GM18951 (cell line): ENCODE measurements around the gene CLVS2.

Source experiments
- POLR2A ChIP-seq: IDR thresholded peaks from 4 replicates; pipeline ENCODE4 v1.6.1; 2011; ENCODE audit warnings: mild to moderate bottlenecking; ENCODE audit not compliant: insufficient read length, insufficient read depth; ENCODE audit errors: extremely low read depth
- in situ Hi-C: fragments of 300-500 bp; cut with MboI; formaldehyde crosslinking; loops from one replicate; pipeline ENCODE4 v1.12.0; 2022; ENCODE audit warnings: low sequenced_read_pairs, mixed read lengths, inconsistent platforms; ENCODE audit not compliant: unreplicated experiment

The CLVS2 gene, protein sequence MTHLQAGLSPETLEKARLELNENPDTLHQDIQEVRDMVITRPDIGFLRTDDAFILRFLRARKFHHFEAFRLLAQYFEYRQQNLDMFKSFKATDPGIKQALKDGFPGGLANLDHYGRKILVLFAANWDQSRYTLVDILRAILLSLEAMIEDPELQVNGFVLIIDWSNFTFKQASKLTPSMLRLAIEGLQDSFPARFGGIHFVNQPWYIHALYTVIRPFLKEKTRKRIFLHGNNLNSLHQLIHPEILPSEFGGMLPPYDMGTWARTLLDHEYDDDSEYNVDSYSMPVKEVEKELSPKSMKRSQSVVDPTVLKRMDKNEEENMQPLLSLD

DNA sequence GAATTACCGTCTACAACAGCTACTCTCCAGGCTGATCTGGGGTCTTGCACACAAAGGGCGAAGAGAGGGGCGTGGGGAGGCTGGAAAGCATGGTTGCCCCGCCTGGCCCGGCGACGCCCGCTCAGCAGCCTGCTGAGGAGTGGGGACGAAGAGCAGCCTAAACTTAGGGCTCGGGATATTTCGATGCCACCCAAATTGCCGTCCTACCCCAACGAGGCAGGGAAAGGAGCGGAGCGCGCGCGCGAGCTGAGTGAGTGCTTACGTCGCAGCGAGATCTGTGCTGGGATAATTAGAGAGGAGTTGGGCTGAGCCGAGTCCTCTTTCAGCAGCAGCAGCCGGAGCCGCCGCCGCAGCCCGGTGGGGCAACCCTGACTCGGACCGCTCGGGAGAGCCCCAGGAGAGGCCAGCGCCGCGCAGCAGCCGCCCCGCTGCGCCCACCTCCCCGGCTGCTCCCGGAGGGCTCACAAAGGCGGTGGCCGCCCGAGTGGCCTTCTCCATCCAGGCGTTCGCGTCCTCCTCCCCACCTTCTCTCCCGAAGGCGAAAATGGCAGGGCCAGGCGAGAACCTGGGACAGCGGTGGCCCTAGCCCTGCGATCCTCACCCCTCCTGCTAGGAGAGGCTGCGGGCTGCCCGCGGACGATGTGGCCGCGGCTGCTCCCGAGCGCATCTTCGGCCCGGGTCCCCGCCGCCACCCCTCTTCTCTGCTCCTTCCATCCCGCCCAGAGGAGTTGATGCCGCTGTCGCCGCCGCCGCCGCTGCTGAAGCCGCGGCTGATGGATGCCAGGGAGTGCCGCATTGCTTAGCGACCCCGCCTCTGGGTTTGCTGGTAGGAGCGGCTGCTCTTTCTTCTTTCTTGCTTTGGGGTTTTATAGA lies at the start of gene CLVS2:
Gene CLVS2 (plus strand): TSS at position 315 of the 873 bp plus-strand sequence. CDS start 1,543 bp downstream, outside the sequence.
- no peak for TF ChIP-seq POLR2A
- in situ Hi-C loops, result no loop called here

DNA sequence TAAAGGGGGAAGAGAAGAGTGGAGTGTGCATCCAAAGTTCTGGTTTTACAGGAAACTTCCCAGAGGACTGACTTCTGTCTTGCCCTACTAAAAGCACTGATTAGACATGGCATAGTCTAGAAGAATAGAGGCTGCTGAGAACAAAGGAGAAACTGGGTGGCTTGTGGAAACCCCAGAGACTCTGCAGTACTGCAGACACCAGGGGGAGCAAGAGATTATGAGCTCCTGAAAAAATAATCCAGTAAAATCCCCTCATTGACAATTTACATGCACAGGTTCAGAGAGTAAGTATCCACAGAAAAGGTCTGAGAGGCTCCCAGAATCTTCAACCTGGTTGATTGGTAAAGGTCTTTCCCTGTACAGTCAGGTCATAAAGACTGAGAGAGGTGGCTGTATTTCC lies 48.7 kb upstream of the CLVS2 start:
- in situ Hi-C loops, result no loop called here
- no peak for TF ChIP-seq POLR2A

DNA sequence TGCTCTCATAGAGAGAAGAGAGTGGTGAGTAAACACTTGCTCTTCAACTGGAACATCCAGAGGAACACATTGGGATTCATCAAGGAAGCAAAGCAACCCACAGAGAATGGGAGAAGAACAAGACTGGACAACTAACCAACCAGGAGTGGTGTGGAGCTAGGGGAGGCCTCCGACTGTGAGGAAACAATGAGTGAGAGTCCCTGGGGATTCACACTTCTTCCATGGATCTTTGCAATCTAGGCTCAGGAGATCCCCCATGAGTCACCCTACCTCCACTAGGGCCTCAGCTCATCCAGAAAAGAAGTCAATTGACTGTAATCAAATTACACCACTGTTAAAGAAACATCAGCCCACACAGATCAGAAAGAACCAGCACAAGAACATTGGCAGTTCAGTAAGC lies 42.3 kb upstream of the CLVS2 start:
- no peak for TF ChIP-seq POLR2A
- in situ Hi-C loops, result no loop called here

DNA sequence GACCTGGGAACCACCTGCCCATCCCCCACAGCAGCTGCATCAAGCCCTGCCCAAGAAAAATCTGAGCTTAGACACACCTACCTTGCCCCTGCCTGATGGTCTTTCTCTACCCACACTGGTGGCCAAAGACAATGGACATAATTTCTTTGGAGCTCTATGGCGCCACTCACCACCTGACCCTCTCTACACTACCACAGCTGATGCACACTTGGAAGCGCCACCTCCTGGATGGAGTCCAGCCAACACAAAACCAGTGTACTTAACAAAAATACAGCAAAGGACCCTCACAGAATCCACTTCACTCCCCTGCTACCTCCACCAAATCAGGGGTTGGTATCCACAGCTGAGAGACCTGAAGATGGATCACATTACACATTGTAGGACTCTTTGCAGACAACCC lies 39.7 kb upstream of the CLVS2 start:
- no peak for TF ChIP-seq POLR2A
- in situ Hi-C loops, result no loop called here

DNA sequence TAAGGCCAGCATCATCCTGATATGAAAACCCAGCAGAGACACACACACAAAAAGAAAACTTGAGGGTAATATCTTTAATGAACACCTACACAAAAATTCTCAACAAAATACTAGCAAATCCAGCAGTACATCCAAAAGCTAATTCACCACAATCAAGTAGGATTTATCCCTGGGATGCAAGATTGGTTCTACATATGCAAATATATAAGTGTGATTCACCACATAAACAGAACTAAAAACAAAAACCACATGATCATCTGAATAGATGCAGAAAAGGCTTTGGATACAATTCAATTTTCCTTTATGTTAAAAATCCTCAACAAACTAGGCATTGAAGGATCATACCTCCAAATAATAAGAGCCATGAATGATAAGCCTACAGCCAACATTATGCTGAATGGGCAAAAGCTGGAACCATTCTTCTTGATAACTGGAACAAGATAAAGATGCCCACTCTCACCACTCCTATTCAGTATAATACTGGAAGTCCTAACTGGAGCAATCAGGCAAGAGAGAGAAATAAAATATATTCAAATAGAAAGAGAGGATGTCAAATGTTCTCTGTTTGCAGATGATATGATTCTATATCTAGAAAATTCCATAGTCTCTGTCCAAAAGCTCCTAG lies 33.9 kb upstream of the CLVS2 start:
- in situ Hi-C loops, result no loop called here
- no peak for TF ChIP-seq POLR2A

DNA sequence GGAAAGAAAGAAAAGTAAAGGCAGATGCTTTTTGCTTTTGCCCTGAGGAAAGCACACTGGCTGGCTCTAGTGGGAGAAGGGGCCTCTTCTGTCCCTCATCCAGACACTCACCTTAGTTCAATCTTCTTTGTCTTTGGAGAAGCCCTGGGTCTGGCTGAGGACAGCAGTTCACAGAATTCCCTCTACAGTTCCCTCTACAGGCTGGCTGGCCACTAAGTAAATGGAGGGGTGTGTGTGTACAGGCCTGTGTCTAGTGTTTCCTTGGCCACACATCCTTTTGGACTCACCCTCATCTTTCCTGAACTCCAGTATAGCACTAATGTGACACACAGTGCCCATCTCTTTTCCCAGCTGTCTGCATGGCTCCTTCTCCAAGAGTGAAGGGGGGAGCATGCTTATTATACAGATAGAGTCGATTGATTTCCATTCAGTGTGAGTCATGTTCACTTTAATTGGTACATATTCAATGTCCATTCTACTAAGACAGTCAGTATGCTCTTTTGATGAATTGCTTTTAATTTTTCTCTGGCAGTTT lies 26.0 kb upstream of the CLVS2 start:
- TF ChIP-seq POLR2A, result no peak
- in situ Hi-C loops, result no loop called here

DNA sequence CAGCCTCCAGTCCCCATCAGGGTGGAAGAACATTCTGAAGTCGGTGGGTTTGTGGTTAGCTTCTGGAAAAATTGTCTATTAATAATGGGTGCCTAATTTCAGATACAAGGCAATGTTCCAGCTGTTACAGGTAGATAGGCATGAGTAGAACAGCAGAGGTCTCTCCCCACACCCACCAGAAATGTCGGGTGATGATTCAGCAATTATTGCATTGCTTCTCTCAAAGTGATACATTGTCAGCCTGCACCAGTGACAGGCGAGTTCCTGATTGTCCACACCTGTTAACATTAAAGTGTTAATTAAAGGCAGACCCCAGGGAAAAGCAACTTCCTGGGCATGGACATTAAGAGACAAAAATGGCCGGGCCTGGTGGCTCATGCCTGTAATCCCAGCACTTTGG lies 18.9 kb upstream of the CLVS2 start:
- in situ Hi-C loops, result no loop called here

DNA sequence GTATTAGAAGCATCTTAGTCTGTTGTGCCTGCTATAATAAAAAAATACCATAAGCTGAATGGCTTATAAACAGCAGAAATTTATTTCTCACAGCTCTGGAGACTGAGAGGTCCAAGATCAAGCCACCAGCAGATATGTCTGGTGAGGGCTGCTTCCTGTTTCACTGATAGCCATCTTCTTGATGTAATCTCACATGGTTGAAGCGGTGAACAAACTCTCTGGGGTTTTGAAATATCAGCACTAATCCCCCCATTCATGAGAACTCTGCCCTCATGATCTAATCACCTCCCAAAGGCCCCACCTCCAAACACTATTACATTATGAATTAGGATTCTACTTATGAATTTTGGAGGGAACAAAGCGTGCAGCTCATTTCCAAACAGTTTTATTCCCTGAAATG lies 11.6 kb upstream of the CLVS2 start:
- in situ Hi-C loops, result no loop called here
- TF ChIP-seq POLR2A, result no peak

More for the DNA sequence above, 18.9 kb upstream of the CLVS2 start:
- no peak for TF ChIP-seq POLR2A

DNA sequence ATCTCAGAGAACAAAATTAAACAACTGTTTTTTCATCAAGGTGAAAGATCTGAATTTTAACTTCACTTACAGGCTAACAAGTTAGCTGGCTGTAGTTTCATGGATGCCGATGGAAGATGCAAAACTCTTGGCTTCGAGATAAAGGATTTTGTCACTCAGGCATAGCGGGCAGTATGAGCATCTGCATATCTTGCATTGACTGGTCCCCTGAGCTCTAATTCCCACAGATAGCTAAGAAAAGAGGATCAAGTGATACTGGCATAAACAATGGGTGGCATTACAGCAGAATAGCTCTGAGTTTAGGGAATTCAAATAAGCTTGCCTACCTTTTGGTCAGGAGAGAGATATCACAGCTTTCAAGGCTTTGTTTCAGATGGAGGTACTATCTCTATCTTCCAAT lies 1.8 kb upstream of the CLVS2 start:
- TF ChIP-seq POLR2A, result no peak
- in situ Hi-C loops, result no loop called here

DNA sequence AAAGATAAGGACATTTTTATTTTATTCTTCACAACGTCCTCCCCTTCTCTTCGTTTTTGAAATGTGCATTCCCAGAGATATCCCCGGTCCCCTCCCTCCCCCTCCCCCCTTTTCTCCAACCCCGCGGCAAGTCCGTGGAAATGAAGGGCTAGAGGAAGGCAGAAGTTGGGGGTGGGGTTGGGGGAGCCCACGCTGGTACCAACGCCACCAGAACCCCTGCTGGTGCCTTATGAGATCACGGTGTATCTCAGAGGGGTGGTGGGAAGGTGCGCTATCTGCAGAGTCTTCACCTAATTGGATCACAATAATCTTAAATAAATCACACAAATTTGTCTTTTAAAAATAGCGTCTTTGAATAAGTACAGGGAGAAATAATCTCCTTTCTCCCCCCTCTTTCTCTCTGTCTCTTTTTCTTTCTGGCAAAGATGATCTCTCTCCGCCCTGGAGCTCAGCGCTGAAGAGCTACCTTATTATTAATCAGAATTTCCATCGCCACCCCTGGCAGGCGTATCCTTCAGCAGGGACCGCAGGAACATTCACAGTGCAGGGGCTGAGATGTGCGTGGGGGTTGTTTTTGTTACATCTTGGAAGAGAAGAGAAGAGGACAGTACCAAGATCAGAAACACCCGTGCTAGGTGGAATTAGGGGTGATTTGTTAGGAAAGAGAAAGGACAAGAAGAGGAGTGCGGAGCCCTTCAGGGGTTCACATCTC lies 915 bp downstream of the CLVS2 start:
- no peak for TF ChIP-seq POLR2A
- in situ Hi-C loops, result no loop called here

DNA sequence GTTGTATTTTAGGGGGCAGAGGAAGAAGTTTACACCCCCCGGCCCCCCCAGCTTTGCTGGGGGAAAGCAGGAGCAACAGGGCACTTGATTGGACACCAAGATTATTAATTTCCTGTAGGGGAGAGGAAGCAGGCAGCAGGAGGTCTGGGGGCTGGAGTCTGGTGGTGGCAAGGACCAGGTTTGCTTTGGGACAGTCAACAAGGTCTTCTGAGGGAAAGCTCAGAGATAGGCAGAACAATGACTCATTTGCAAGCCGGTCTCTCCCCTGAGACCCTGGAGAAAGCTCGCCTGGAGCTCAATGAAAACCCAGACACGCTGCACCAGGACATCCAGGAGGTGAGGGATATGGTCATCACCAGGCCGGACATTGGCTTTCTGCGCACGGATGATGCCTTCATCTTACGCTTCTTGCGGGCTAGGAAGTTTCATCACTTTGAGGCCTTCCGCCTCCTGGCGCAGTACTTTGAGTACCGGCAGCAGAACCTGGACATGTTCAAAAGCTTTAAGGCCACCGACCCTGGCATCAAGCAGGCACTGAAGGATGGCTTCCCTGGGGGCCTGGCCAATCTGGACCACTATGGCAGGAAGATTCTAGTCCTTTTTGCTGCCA lies 1.6 kb downstream of the CLVS2 start:
- in situ Hi-C loops, result no loop called here
- no peak for TF ChIP-seq POLR2A

DNA sequence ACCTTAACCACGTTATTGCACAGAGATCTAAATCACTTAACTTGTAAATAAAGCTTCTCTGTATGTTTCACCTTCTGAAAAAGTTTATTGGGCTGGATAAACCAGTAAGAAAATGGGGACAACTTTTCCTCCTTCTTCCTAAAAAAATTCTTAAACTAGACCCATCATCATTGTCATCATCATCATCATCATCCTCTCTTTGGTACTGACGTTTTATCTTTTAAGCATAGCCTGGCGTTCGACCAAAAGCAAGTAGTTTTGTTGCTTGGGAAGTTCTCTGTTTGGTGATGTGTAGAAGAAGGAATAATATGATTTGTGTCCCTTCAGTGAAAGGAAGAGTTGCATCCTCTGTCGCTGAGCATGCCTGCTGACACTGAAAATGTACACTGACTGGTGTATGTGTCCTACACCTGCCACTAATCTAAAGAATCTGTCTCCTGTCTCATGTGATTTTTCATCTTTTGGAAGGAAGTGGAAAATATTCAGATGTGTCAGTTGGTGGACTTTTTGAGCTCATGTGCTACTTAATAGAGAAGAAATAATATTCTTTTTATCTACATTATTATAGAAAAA lies 2.5 kb downstream of the CLVS2 start:
- no peak for TF ChIP-seq POLR2A
- in situ Hi-C loops, result no loop called here
